Mesenchymal stem cell (in vitro differentiated cells and primary cell): Measurements from ENCODE around the gene SMPD3. TPM values are rescaled to one million over a fixed set of nuclear protein-coding genes. Genes with fewer than 3 reads are reported as not detected.
"Not testable (repeated sequence)": the region's sequence is repeated elsewhere in the genome, so short reads cannot be mapped to it uniquely, and the experiment has no call there.

Experiments used
- DNase-seq: peaks from one replicate; pipeline ENCODE4 v3.0.0-alpha.2; 2013
- H2AFZ ChIP-seq: one replicate; pipeline ENCODE4 v1.6.1; 2013; ENCODE audit warnings: low read depth, mild to moderate bottlenecking, control low read depth, inconsistent platforms, low read length, moderate library complexity
- H2AK5ac ChIP-seq: 2 replicates; pipeline ENCODE4 v1.6.1; 2013; ENCODE audit warnings: low read length, moderate library complexity, mild to moderate bottlenecking, inconsistent platforms; ENCODE audit not compliant: severe bottlenecking
- H2BK120ac ChIP-seq: one replicate; pipeline ENCODE4 v1.6.1; 2013; ENCODE audit warnings: low read depth, mild to moderate bottlenecking, inconsistent platforms, low read length, moderate library complexity
- H2BK12ac ChIP-seq, 2 experiments: one replicate each; pipeline ENCODE4 v1.6.1; 2013; ENCODE audit warnings: inconsistent platforms in 2 of 2, low read length in 2 of 2, mild to moderate bottlenecking in 2 of 2, moderate library complexity in 2 of 2, control low read depth in 1 of 2
- H2BK15ac ChIP-seq: one replicate; pipeline ENCODE4 v1.6.1; 2013; ENCODE audit warnings: mild to moderate bottlenecking, low read depth, inconsistent platforms; ENCODE audit not compliant: poor library complexity, severe bottlenecking
- H2BK5ac ChIP-seq: 2 replicates; pipeline ENCODE4 v1.6.1; 2013; ENCODE audit warnings: low read depth, mild to moderate bottlenecking, low read length, control low read depth, inconsistent platforms; ENCODE audit not compliant: poor library complexity, severe bottlenecking
- H3K14ac ChIP-seq, 2 experiments: one replicate each; pipeline ENCODE4 v1.6.1; 2013; ENCODE audit warnings: inconsistent platforms in 2 of 2, low read length in 2 of 2, control low read depth in 1 of 2, mild to moderate bottlenecking in 1 of 2, moderate library complexity in 1 of 2
- H3K18ac ChIP-seq, 2 experiments: one replicate each; pipeline ENCODE4 v1.6.1; 2013; ENCODE audit warnings: inconsistent platforms in 2 of 2, low read length in 2 of 2, control low read depth in 1 of 2, low read depth in 1 of 2, mild to moderate bottlenecking in 1 of 2
- H3K23ac ChIP-seq, 2 experiments: one replicate each; pipeline ENCODE4 v1.6.1; 2013; ENCODE audit warnings: inconsistent platforms in 2 of 2, low read length in 2 of 2, mild to moderate bottlenecking in 2 of 2, moderate library complexity in 2 of 2, control low read depth in 1 of 2
- H3K27ac ChIP-seq: 2 replicates; pipeline ENCODE4 v1.5.1; 2013; ENCODE audit warnings: mild to moderate bottlenecking, moderate library complexity, low read length, control low read depth, inconsistent platforms; ENCODE audit not compliant: poor library complexity, severe bottlenecking
- H3K27me3 ChIP-seq, 2 experiments: 2 replicates each; pipeline versions ENCODE4 v1.6.1 to v1.7.0; 2013; ENCODE audit warnings: low read length in 2 of 2, mild to moderate bottlenecking in 2 of 2, moderate library complexity in 2 of 2, control low read depth in 1 of 2, inconsistent platforms in 1 of 2; ENCODE audit not compliant: control insufficient read depth in 1 of 2, insufficient read depth in 1 of 2
- H3K36me3 ChIP-seq, 2 experiments: 2 replicates each; pipeline versions ENCODE4 v1.6.1 to v1.7.0; 2013; ENCODE audit warnings: low read length in 2 of 2, control low read depth in 1 of 2, inconsistent platforms in 1 of 2, low read depth in 1 of 2, mild to moderate bottlenecking in 1 of 2; ENCODE audit not compliant: insufficient read depth in 2 of 2, control insufficient read depth in 1 of 2
- H3K4ac ChIP-seq, 2 experiments: one replicate each; pipeline ENCODE4 v1.6.1; 2013; ENCODE audit warnings: inconsistent platforms in 2 of 2, low read length in 2 of 2, mild to moderate bottlenecking in 2 of 2, moderate library complexity in 2 of 2, control low read depth in 1 of 2, low read depth in 1 of 2
- H3K4me1 ChIP-seq: 2 replicates; pipeline ENCODE4 v1.6.1; 2013; ENCODE audit warnings: low read depth, low read length, control low read depth; ENCODE audit not compliant: control insufficient read depth, insufficient read depth
- H3K4me2 ChIP-seq: 2 replicates; pipeline ENCODE4 v1.6.1; 2013; ENCODE audit warnings: low read length, mild to moderate bottlenecking, inconsistent platforms; ENCODE audit not compliant: poor library complexity, severe bottlenecking
- H3K4me3 ChIP-seq, 2 experiments: 2 replicates each; pipeline versions ENCODE4 v1.5.1 to v1.7.0; 2013; ENCODE audit warnings: low read length in 2 of 2, mild to moderate bottlenecking in 2 of 2, control low read depth in 1 of 2, low read depth in 1 of 2; ENCODE audit not compliant: insufficient read depth in 1 of 2
- H3K79me1 ChIP-seq: replicated peaks from 2 replicates; pipeline ENCODE4 v1.6.1; 2013; ENCODE audit warnings: mild to moderate bottlenecking, control low read depth, low read length, inconsistent platforms; ENCODE audit not compliant: poor library complexity, severe bottlenecking
- H3K9ac ChIP-seq: 2 replicates; pipeline ENCODE4 v1.7.0; 2013; ENCODE audit warnings: mild to moderate bottlenecking, low read length, moderate library complexity
- H3K9me3 ChIP-seq: 2 replicates; pipeline ENCODE4 v1.7.0; 2013; ENCODE audit warnings: mild to moderate bottlenecking, low read length; ENCODE audit not compliant: control insufficient read depth
- H4K8ac ChIP-seq: one replicate; pipeline ENCODE4 v1.6.1; 2013; ENCODE audit warnings: inconsistent platforms, mild to moderate bottlenecking, low read length, moderate library complexity
- H4K91ac ChIP-seq: one replicate; pipeline ENCODE4 v1.6.1; 2013; ENCODE audit warnings: mild to moderate bottlenecking, low read length, inconsistent platforms
- WGBS: methylation state at CpG from one replicate; pipeline ENCODE4 v1.1.7; 2013; ENCODE audit warnings: mixed read lengths; 5-methylcytosine and 5-hydroxymethylcytosine counted together
- polyA plus RNA-seq, 2 experiments: library from polyadenylated mRNA; stranded (reverse); fragments of 200-250 nt; gene quantifications; one replicate each; pipeline ENCODE4 v1.2.3, GENCODE V29; 2013

SMPD3 gene
- not detected for polyA plus RNA-seq (2013, experiment 1 of 2)
- polyA plus RNA-seq (2013, experiment 2 of 2), result 0.04 TPM

DNA sequence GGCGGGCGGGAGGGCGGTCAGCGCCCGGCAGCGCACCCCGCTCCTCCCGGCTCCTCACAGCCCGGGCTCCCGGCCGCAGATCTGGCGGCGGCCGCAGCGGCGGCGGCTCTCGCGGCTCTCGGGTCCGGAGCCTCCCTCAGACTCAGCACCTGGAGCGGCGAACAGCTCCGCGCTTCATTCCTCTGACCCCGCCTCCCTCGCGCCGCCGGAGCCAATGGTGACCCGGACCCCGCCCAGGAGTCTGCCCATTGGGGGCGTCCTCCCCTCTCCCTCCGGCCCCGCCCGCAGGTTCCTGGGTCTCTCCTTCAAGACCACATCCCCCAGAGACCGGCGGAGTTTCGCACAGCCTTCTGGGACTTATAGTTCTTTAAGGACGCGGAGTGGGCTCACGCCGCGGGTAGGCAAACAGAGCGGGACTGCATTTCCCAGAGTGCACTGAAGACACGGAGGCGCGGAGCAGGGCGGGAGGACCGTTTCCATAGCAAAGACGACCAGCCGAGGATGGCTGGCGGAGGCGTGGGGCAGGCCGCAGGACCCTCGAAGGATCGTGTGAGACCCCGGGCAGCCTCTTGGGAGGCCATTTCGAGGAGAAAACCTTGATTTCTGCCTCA, at the start of gene SMPD3:
Gene SMPD3, minus strand, starts transcription at position 149 of the 611 bp plus-strand sequence. CDS start 76,327 bp downstream, outside the sequence.
- Histone ChIP-seq H3K9ac (no peak within 1 kb of the TSS), H3K23ac (no peak within 1 kb of the TSS)
- WGBS, result under 1% methylated on average over 48 of the region's 59 CpGs

DNA sequence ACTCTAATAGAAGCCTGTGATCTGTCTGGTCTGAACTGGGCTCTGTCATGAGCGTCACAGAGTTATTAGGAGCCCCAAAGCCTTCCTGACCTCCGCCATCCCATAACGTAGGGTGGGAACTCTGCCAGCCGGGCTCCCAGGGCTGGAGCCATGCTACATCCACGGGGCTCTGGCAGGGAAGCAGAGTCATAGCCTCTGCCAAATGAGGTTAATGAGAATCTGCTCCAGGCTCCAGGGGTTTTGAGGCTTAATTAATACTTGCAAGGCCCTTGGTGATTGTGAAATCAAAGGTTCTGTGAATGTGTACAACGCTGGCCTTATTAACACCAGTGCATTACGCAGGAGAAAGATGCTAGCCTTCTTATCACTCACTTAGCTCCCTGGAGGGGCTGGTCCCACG, 48.4 kb upstream of the SMPD3 start:
- Histone ChIP-seq H3K4me3 (no peak overlapping the region), H4K8ac (no peak overlapping the region), H2BK15ac (no peak overlapping the region), H2BK12ac (no peak overlapping the region), H2BK120ac (no peak overlapping the region), H3K27ac (no peak overlapping the region), H2BK5ac (no peak overlapping the region), H3K4me1 (peaks cover 5% of the 10 kb centered on the region), H3K4me2 (no peak overlapping the region), H3K9ac (no peak overlapping the region), H2AFZ (no peak overlapping the region), H3K14ac (no peak overlapping the region), H3K36me3 (no peaks in the 10 kb centered on the region), H3K18ac (no peak overlapping the region), H3K23ac (no peak overlapping the region), H4K91ac (no peak overlapping the region), H3K79me1 (no peaks in the 10 kb centered on the region), H3K9me3 (no peaks in the 10 kb centered on the region), H3K4ac (no peak overlapping the region), H2AK5ac (no peak overlapping the region), H3K27me3 (peaks cover 27 to 41% of the 10 kb centered on the region in 2 experiments)
- 78% methylated on average over 8 of the region's 8 CpGs for WGBS
- DNase-seq, result no peak

More for the DNA sequence above, at the start of gene SMPD3:
- DNase-seq, result peak; percentile 99
- H2AK5ac ChIP-seq, result no peak within 1 kb of the TSS
- no peak within 1 kb of the TSS for H4K91ac ChIP-seq
- no peak within 1 kb of the TSS for H2BK15ac ChIP-seq
- H3K79me1 ChIP-seq, result no peaks in the 10 kb centered on the region
- H4K8ac ChIP-seq, result no peak within 1 kb of the TSS
- no peak within 1 kb of the TSS for H2BK120ac ChIP-seq
- no peak within 1 kb of the TSS for H3K4ac ChIP-seq
- no peak within 1 kb of the TSS for H3K18ac ChIP-seq
- no peak within 1 kb of the TSS for H2BK12ac ChIP-seq
- H3K36me3 ChIP-seq, result no peaks in the 10 kb centered on the region
- peaks cover 19% of the 10 kb centered on the region for H3K4me1 ChIP-seq
- H3K14ac ChIP-seq, result no peak within 1 kb of the TSS
- H3K27me3 ChIP-seq, result peaks cover 38 to 72% of the 10 kb centered on the region in 2 experiments
- no peak within 1 kb of the TSS for H3K27ac ChIP-seq
- peak within 1 kb of the TSS; percentile 86 for H3K4me2 ChIP-seq
- H3K9me3 ChIP-seq, result peaks cover 3% of the 10 kb centered on the region
- H3K4me3 ChIP-seq, result peak within 1 kb of the TSS; percentile 39 to 73
- H2AFZ ChIP-seq, result peak within 1 kb of the TSS; percentile 66
- no peak within 1 kb of the TSS for H2BK5ac ChIP-seq

DNA sequence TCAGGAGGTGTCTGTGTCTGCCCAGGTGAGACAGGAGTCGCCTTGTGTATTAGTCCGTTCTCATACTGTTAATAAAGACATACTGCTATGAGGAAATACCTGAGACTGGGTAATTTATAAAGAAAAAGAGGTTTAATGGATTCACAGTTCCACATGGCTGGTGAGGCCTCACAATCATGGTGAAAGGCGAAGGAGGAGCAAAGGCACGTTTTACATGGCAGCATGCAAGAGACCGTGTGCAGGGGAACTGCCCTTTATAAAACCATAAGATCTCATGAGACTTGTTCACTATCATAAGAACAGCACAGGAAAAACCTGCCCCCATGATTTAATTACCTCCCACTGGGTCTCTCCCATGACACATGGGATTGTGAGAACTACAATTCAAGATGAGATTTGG, 46.0 kb upstream of the SMPD3 start:
- H3K4me2 ChIP-seq, H2BK15ac ChIP-seq, H3K79me1 ChIP-seq, H4K8ac ChIP-seq, H2BK5ac ChIP-seq, H3K36me3 ChIP-seq, DNase-seq, H2BK120ac ChIP-seq, H2AK5ac ChIP-seq, H3K4me3 ChIP-seq, H3K14ac ChIP-seq, H3K9ac ChIP-seq, H2BK12ac ChIP-seq, H3K9me3 ChIP-seq, H3K4ac ChIP-seq, H2AFZ ChIP-seq, H4K91ac ChIP-seq, H3K23ac ChIP-seq, H3K18ac ChIP-seq, H3K27ac ChIP-seq: not testable (repeated sequence)
- peaks cover 22 to 47% of the 10 kb centered on the region in 2 experiments for H3K27me3 ChIP-seq
- 95% methylated on average over 5 of the region's 5 CpGs for WGBS
- peaks cover 17% of the 10 kb centered on the region for H3K4me1 ChIP-seq

DNA sequence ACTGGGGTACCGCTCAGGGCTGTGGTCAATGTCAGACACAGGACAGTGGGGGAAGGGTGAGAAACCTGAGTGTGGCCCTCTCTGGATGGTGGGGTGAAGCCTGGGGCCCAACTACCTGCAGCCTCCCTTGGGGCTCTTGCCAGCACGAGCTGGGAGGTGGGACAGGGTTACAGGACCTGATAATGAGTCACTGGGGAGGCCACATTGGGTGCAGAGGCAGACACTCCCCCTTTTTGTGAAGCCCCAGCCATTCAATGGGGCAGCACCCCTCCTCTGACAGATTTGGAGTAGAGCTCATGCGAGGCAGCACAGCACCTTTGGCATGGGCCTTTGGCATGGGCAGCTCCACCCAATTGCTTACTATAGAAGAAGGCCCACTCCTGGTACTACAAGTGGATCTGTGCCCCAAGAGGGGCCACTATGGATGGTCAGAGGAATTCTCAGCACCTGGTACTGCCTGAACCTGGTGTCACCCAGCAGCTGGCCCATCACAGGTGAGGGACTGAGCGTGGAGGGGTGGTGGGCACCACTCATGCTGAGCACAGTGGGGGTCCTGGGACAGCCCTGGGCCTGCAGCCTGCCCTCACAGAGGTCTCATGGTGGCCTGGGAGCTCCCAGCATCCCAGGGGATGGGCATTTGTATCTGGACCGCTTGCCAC, 45.2 kb upstream of the SMPD3 start:
- no peaks in the 10 kb centered on the region for H3K79me1 ChIP-seq
- no peaks in the 10 kb centered on the region for H3K9me3 ChIP-seq
- H3K4me1 ChIP-seq, result peaks cover 17% of the 10 kb centered on the region
- no peak overlapping the region for H3K23ac ChIP-seq
- no peak overlapping the region for H4K8ac ChIP-seq
- H2AK5ac ChIP-seq, result no peak overlapping the region
- no peak for DNase-seq
- H2BK12ac ChIP-seq, result no peak overlapping the region
- no peak overlapping the region for H3K18ac ChIP-seq
- H3K27ac ChIP-seq, result no peak overlapping the region
- no peak overlapping the region for H2BK5ac ChIP-seq
- no peak overlapping the region for H3K4me3 ChIP-seq
- no peak overlapping the region for H3K9ac ChIP-seq
- H2BK15ac ChIP-seq, result no peak overlapping the region
- H2AFZ ChIP-seq, result no peak overlapping the region
- WGBS, result 72% methylated on average over 5 of the region's 5 CpGs
- H3K4ac ChIP-seq, result no peak overlapping the region
- H3K14ac ChIP-seq, result no peak overlapping the region
- H2BK120ac ChIP-seq, result no peak overlapping the region
- H3K36me3 ChIP-seq, result no peaks in the 10 kb centered on the region
- peaks cover 15 to 47% of the 10 kb centered on the region in 2 experiments for H3K27me3 ChIP-seq
- H3K4me2 ChIP-seq, result no peak overlapping the region
- H4K91ac ChIP-seq, result no peak overlapping the region
